ENCODE measurements around the gene RBM38.

Gene RBM38

GRCh38 chr20:57433657-57434389 lies 42.6 kb downstream of the RBM38 start:
- no peak overlapping the region for H3K9ac ChIP-seq
- no peaks in the 10 kb centered on the region for H3K27me3 ChIP-seq (ENCODE audit: control insufficient read depth, insufficient read depth, low read length)
- H3K79me2 ChIP-seq = no peaks in the 10 kb centered on the region
- H3K4me1 ChIP-seq = no peaks in the 10 kb centered on the region
- H3K27ac ChIP-seq = no peak overlapping the region
- H3K9me3 ChIP-seq (ENCODE audit: control insufficient read depth, low read length) = no peaks in the 10 kb centered on the region
- no peak overlapping the region for H2AFZ ChIP-seq
- TF ChIP-seq, protein P1, sequence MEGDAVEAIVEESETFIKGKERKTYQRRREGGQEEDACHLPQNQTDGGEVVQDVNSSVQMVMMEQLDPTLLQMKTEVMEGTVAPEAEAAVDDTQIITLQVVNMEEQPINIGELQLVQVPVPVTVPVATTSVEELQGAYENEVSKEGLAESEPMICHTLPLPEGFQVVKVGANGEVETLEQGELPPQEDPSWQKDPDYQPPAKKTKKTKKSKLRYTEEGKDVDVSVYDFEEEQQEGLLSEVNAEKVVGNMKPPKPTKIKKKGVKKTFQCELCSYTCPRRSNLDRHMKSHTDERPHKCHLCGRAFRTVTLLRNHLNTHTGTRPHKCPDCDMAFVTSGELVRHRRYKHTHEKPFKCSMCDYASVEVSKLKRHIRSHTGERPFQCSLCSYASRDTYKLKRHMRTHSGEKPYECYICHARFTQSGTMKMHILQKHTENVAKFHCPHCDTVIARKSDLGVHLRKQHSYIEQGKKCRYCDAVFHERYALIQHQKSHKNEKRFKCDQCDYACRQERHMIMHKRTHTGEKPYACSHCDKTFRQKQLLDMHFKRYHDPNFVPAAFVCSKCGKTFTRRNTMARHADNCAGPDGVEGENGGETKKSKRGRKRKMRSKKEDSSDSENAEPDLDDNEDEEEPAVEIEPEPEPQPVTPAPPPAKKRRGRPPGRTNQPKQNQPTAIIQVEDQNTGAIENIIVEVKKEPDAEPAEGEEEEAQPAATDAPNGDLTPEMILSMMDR (IDR thresholded peaks at IDR 0.05) = no peak
- no peaks in the 10 kb centered on the region for H3K36me3 ChIP-seq (ENCODE audit: control insufficient read depth, insufficient read depth, low read length)
- H3K4me2 ChIP-seq (ENCODE audit: low read length) = no peak overlapping the region
- no peak overlapping the region for H3K4me3 ChIP-seq (ENCODE audit: low read depth, low read length)

DNA sequence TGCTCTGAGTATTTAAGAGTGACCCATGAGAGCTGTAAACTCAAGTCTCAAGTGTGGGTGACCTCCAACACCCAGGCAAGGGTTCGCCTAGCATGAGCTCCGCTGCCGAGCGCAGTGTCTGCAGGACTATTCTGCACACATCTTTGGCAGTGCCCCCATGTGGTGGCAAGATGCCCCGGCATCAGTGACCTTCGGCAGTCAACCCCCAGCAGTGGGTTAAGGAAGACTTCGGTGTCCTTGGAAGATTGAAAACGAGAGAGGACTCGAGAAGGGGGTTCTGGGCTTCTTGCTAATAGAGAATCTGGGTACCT lies 43.1 kb downstream of the RBM38 start:
- Histone ChIP-seq H3K4me2 (ENCODE audit: low read length) (no peak overlapping the region), H3K36me3 (ENCODE audit: control insufficient read depth, insufficient read depth, low read length) (no peaks in the 10 kb centered on the region), H3K27ac (no peak overlapping the region), H3K79me2 (no peaks in the 10 kb centered on the region), H3K9me3 (ENCODE audit: control insufficient read depth, low read length) (no peaks in the 10 kb centered on the region), H3K4me3 (ENCODE audit: low read depth, low read length) (no peak overlapping the region), H3K4me1 (no peaks in the 10 kb centered on the region), H3K9ac (no peak overlapping the region), H2AFZ (no peak overlapping the region), H3K27me3 (ENCODE audit: control insufficient read depth, insufficient read depth, low read length) (no peaks in the 10 kb centered on the region)
- TF ChIP-seq, protein P1 (IDR thresholded peaks at IDR 0.05) = no peak

GRCh38 chr20:57435105-57435497 lies 43.9 kb downstream of the RBM38 start:
- Histone ChIP-seq H3K4me2 (ENCODE audit: low read length) (no peak overlapping the region), H3K4me3 (ENCODE audit: low read depth, low read length) (no peak overlapping the region), H3K36me3 (ENCODE audit: control insufficient read depth, insufficient read depth, low read length) (no peaks in the 10 kb centered on the region), H3K79me2 (no peaks in the 10 kb centered on the region), H3K4me1 (no peaks in the 10 kb centered on the region), H3K9me3 (ENCODE audit: control insufficient read depth, low read length) (no peaks in the 10 kb centered on the region), H3K27me3 (ENCODE audit: control insufficient read depth, insufficient read depth, low read length) (no peaks in the 10 kb centered on the region), H3K27ac (no peak overlapping the region), H3K9ac (no peak overlapping the region), H2AFZ (no peak overlapping the region)
- TF ChIP-seq, protein P1 (IDR thresholded peaks at IDR 0.05) = no peak

GRCh38 chr20:57435498-57436222 lies 44.5 kb downstream of the RBM38 start:
- Histone ChIP-seq H3K27ac (no peak overlapping the region), H3K9ac (no peak overlapping the region), H2AFZ (no peak overlapping the region)

More at GRCh38 chr20:57435498-57436222, 44.5 kb downstream of the RBM38 start:
- Histone ChIP-seq H3K4me1 (no peaks in the 10 kb centered on the region), H3K4me3 (ENCODE audit: low read depth, low read length) (no peak overlapping the region), H3K27me3 (ENCODE audit: control insufficient read depth, insufficient read depth, low read length) (no peaks in the 10 kb centered on the region), H3K79me2 (no peaks in the 10 kb centered on the region), H3K9me3 (ENCODE audit: control insufficient read depth, low read length) (no peaks in the 10 kb centered on the region), H3K4me2 (ENCODE audit: low read length) (no peak overlapping the region), H3K36me3 (ENCODE audit: control insufficient read depth, insufficient read depth, low read length) (no peaks in the 10 kb centered on the region)
- TF ChIP-seq, protein P1 (IDR thresholded peaks at IDR 0.05) = no peak

Data from parathyroid adenoma (tissue), 2 donors.